Activated naive CD4-positive, alpha-beta T cell treated with anti-CD3 and anti-CD28 coated beads, Interleukin-2, amount 50 U/mL, for 24 hours (primary cell): ENCODE data around the gene SLC66A2.
"Not testable (repeated sequence)": the region's sequence is repeated elsewhere in the genome, so short reads cannot be mapped to it uniquely, and the experiment has no call there.

Experiments
- H3K27ac Mint-ChIP-seq: one replicate; pipeline ENCODE4 v1.8.0; 2021; ENCODE audit warnings: mild to moderate bottlenecking, mixed read lengths
- H3K27me3 Mint-ChIP-seq: one replicate; pipeline ENCODE4 v1.8.0; 2021; ENCODE audit warnings: mixed read lengths
- H3K36me3 Mint-ChIP-seq: one replicate; pipeline ENCODE4 v1.8.0; 2021; ENCODE audit warnings: mixed read lengths
- H3K4me1 Mint-ChIP-seq: one replicate; pipeline ENCODE4 v1.8.0; 2021; ENCODE audit warnings: mixed read lengths
- H3K4me3 Mint-ChIP-seq: one replicate; pipeline ENCODE4 v1.8.0; 2021; ENCODE audit warnings: mild to moderate bottlenecking, mixed read lengths
- H3K9me3 Mint-ChIP-seq: one replicate; pipeline ENCODE4 v1.8.0; 2021; ENCODE audit warnings: mixed read lengths

SLC66A2 gene

GRCh38 chr18:79951545-79952455, at the start of gene SLC66A2:
Gene SLC66A2 (minus strand): TSS chr18:79951653. CDS start chr18:79950926, 727 bp downstream.
- Mint-ChIP-seq H3K4me1 (peaks cover 31% of the 10 kb centered on the region), H3K27me3 (no peaks in the 10 kb centered on the region), H3K36me3 (peaks cover 4% of the 10 kb centered on the region), H3K4me3 (peak within 1 kb of the TSS; percentile 88), H3K9me3 (no peaks in the 10 kb centered on the region), H3K27ac (peak within 1 kb of the TSS; percentile 76)

GRCh38 chr18:80000877-80001276, 49.4 kb upstream of the SLC66A2 start:
- no peak overlapping the region for H3K4me3 Mint-ChIP-seq
- peaks cover 1% of the 10 kb centered on the region for H3K36me3 Mint-ChIP-seq
- no peak overlapping the region for H3K27ac Mint-ChIP-seq

GRCh38 chr18:79999701-80000100, 48.2 kb upstream of the SLC66A2 start:
- H3K27ac Mint-ChIP-seq, H3K4me3 Mint-ChIP-seq, H3K36me3 Mint-ChIP-seq, H3K27me3 Mint-ChIP-seq, H3K4me1 Mint-ChIP-seq, H3K9me3 Mint-ChIP-seq: not testable (repeated sequence)

More at GRCh38 chr18:80000877-80001276, 49.4 kb upstream of the SLC66A2 start:
- H3K27me3 Mint-ChIP-seq = no peaks in the 10 kb centered on the region
- no peaks in the 10 kb centered on the region for H3K9me3 Mint-ChIP-seq
- no peaks in the 10 kb centered on the region for H3K4me1 Mint-ChIP-seq

GRCh38 chr18:79991494-79991893, 40.0 kb upstream of the SLC66A2 start:
- peaks cover 4% of the 10 kb centered on the region for H3K36me3 Mint-ChIP-seq
- peaks cover 16% of the 10 kb centered on the region for H3K4me1 Mint-ChIP-seq
- no peak overlapping the region for H3K27ac Mint-ChIP-seq
- no peaks in the 10 kb centered on the region for H3K9me3 Mint-ChIP-seq
- no peak overlapping the region for H3K4me3 Mint-ChIP-seq
- H3K27me3 Mint-ChIP-seq = no peaks in the 10 kb centered on the region

GRCh38 chr18:79989195-79989497, 37.7 kb upstream of the SLC66A2 start:
- Mint-ChIP-seq H3K27ac (peak overlapping the region; percentile 93), H3K4me1 (peaks cover 35% of the 10 kb centered on the region), H3K27me3 (no peaks in the 10 kb centered on the region), H3K36me3 (peaks cover 4% of the 10 kb centered on the region), H3K9me3 (no peaks in the 10 kb centered on the region), H3K4me3 (peak overlapping the region; percentile 93)

- Mint-ChIP-seq H3K9me3 (no peaks in the 10 kb centered on the region), H3K27me3 (no peaks in the 10 kb centered on the region), H3K27ac (peak within 1 kb of the TSS; percentile 93), H3K36me3 (peaks cover 4% of the 10 kb centered on the region), H3K4me1 (peaks cover 40% of the 10 kb centered on the region), H3K4me3 (peak within 1 kb of the TSS; percentile 97)
These were observed 37.2 kb upstream of the SLC66A2 start, which contains the start of gene TXNL4A for GRCh38 chr18:79988451-79989194. Gene TXNL4A (minus strand): TSS chr18:79988563. CDS start chr18:79988392, 171 bp downstream.

GRCh38 chr18:79988071-79988450, 36.6 kb upstream of the SLC66A2 start:
- Mint-ChIP-seq H3K27me3 (no peaks in the 10 kb centered on the region), H3K4me1 (peaks cover 46% of the 10 kb centered on the region), H3K4me3 (peak overlapping the region; percentile 97), H3K27ac (peak overlapping the region; percentile 93), H3K36me3 (peaks cover 4% of the 10 kb centered on the region), H3K9me3 (no peaks in the 10 kb centered on the region)

GRCh38 chr18:79987566-79987965, 36.1 kb upstream of the SLC66A2 start:
- H3K9me3 Mint-ChIP-seq = no peaks in the 10 kb centered on the region
- H3K27me3 Mint-ChIP-seq = no peaks in the 10 kb centered on the region
- H3K4me1 Mint-ChIP-seq = peaks cover 48% of the 10 kb centered on the region
- peak overlapping the region; percentile 93 for H3K27ac Mint-ChIP-seq
- peaks cover 4% of the 10 kb centered on the region for H3K36me3 Mint-ChIP-seq
- H3K4me3 Mint-ChIP-seq = peak overlapping the region; percentile 97

- peaks cover 4% of the 10 kb centered on the region for H3K36me3 Mint-ChIP-seq
- peaks cover 57% of the 10 kb centered on the region for H3K4me1 Mint-ChIP-seq
- H3K27ac Mint-ChIP-seq = peak overlapping the region; percentile 93
- H3K9me3 Mint-ChIP-seq = no peaks in the 10 kb centered on the region
- no peaks in the 10 kb centered on the region for H3K27me3 Mint-ChIP-seq
- peak overlapping the region; percentile 97 for H3K4me3 Mint-ChIP-seq
These were observed 35.3 kb upstream of the SLC66A2 start for GRCh38 chr18:79986726-79987125.

GRCh38 chr18:79985172-79985571, 33.7 kb upstream of the SLC66A2 start:
- Mint-ChIP-seq H3K36me3 (peaks cover 4% of the 10 kb centered on the region), H3K27ac (no peak overlapping the region), H3K4me3 (peak overlapping the region; percentile 69), H3K9me3 (no peaks in the 10 kb centered on the region), H3K27me3 (no peaks in the 10 kb centered on the region), H3K4me1 (peaks cover 69% of the 10 kb centered on the region)

- H3K9me3 Mint-ChIP-seq = no peaks in the 10 kb centered on the region
- H3K36me3 Mint-ChIP-seq = peaks cover 9% of the 10 kb centered on the region
- no peaks in the 10 kb centered on the region for H3K27me3 Mint-ChIP-seq
- peak overlapping the region; percentile 24 for H3K4me3 Mint-ChIP-seq
- H3K4me1 Mint-ChIP-seq = peaks cover 78% of the 10 kb centered on the region
- peak overlapping the region; percentile 47 for H3K27ac Mint-ChIP-seq
These were observed 32.3 kb upstream of the SLC66A2 start for GRCh38 chr18:79983793-79984192.

- Mint-ChIP-seq H3K4me3 (no peak overlapping the region), H3K9me3 (no peaks in the 10 kb centered on the region), H3K36me3 (peaks cover 9% of the 10 kb centered on the region), H3K4me1 (peaks cover 79% of the 10 kb centered on the region), H3K27me3 (no peaks in the 10 kb centered on the region), H3K27ac (no peak overlapping the region)
These were observed 31.8 kb upstream of the SLC66A2 start for GRCh38 chr18:79983253-79983652.

GRCh38 chr18:79982736-79983135, 31.3 kb upstream of the SLC66A2 start:
- H3K9me3 Mint-ChIP-seq = no peaks in the 10 kb centered on the region
- peaks cover 10% of the 10 kb centered on the region for H3K36me3 Mint-ChIP-seq
- peak overlapping the region; percentile 77 for H3K4me3 Mint-ChIP-seq
- H3K27ac Mint-ChIP-seq = peak overlapping the region; percentile 92
- H3K4me1 Mint-ChIP-seq = peaks cover 83% of the 10 kb centered on the region
- H3K27me3 Mint-ChIP-seq = no peaks in the 10 kb centered on the region

GRCh38 chr18:79980585-79980984, 29.1 kb upstream of the SLC66A2 start:
- Mint-ChIP-seq H3K4me3 (no peak overlapping the region), H3K36me3 (peaks cover 7% of the 10 kb centered on the region), H3K4me1 (peaks cover 73% of the 10 kb centered on the region), H3K9me3 (no peaks in the 10 kb centered on the region), H3K27ac (no peak overlapping the region), H3K27me3 (no peaks in the 10 kb centered on the region)

GRCh38 chr18:79979843-79980242, 28.4 kb upstream of the SLC66A2 start:
- peaks cover 9% of the 10 kb centered on the region for H3K36me3 Mint-ChIP-seq
- no peak overlapping the region for H3K4me3 Mint-ChIP-seq
- peaks cover 68% of the 10 kb centered on the region for H3K4me1 Mint-ChIP-seq
- no peaks in the 10 kb centered on the region for H3K9me3 Mint-ChIP-seq
- no peak overlapping the region for H3K27ac Mint-ChIP-seq
- H3K27me3 Mint-ChIP-seq = no peaks in the 10 kb centered on the region
